ENCODE measurements around the gene KCNJ15.

The KCNJ15 gene

DNA sequence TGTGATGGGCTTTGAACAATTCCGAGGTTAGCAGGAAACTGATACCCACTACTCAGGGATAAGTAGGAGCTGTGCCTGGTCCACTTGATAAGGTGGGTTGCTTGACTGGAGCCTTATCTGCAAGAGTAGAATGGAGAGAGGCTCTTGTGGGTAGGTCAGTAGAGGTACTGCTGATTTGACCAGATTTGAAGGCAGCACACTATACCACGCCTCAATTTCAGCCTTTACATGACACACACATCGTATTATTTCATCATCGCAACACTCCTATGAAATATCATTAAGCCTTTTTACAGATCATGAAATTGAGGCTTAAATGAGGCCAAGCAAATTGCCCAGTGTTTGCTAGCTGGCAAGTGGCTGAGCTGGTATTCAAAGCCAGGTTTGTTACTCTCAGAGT, 69.6 kb downstream of the KCNJ15 start:
- H3K4me3 ChIP-seq (replicated peaks; ENCODE audit: low read depth, low read length), result no peak overlapping the region
- TF ChIP-seq, protein P1, sequence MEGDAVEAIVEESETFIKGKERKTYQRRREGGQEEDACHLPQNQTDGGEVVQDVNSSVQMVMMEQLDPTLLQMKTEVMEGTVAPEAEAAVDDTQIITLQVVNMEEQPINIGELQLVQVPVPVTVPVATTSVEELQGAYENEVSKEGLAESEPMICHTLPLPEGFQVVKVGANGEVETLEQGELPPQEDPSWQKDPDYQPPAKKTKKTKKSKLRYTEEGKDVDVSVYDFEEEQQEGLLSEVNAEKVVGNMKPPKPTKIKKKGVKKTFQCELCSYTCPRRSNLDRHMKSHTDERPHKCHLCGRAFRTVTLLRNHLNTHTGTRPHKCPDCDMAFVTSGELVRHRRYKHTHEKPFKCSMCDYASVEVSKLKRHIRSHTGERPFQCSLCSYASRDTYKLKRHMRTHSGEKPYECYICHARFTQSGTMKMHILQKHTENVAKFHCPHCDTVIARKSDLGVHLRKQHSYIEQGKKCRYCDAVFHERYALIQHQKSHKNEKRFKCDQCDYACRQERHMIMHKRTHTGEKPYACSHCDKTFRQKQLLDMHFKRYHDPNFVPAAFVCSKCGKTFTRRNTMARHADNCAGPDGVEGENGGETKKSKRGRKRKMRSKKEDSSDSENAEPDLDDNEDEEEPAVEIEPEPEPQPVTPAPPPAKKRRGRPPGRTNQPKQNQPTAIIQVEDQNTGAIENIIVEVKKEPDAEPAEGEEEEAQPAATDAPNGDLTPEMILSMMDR (IDR thresholded peaks at IDR 0.05; ENCODE audit: low read length, missing control alignments), result no peak
- no peak for DNase-seq (ENCODE audit: low read depth)

DNA sequence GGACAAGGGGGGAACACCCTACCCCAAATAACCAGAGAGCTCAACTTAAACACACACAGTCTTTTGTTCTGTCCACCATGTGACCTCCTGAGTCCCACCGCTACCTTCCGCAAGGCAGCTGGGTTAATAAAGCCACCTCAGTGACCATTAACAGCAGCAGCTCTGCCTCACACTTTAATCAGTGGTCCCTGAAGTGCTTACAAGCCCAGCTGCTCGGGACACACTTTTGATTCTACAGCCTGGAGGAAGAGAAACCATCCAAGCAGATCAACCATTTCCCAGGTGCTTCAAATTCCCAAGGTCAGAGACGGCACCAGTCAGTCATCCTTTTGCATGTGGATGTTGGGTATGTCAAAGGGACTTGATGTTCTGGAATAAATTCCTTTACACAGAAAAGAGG, 70.1 kb downstream of the KCNJ15 start:
- DNase-seq (ENCODE audit: low read depth), result no peak
- no peak overlapping the region for H3K4me3 ChIP-seq (replicated peaks; ENCODE audit: low read depth, low read length)
- TF ChIP-seq, protein P1 (IDR thresholded peaks at IDR 0.05; ENCODE audit: low read length, missing control alignments), result no peak

DNA sequence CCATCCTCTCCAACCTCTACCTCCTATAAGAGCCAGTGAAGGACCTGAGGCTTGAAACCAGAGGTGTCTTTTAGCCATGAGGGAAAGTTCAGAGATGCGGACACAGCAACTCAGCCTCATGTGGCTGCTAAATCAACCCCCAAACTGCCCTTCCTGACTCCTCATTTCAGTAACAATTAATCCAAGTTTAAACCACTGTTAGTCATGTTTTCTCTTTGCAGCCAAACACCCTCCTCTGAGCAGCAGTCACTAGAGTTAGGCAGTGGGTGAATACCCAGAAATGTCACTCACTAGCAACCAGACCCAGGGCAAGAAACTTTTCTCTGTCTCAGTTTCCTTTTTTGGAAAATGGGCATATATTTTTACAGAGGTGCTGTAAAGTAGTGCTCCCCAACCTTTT, 71.2 kb downstream of the KCNJ15 start:
- DNase-seq (ENCODE audit: low read depth), result no peak
- TF ChIP-seq, protein P1 (IDR thresholded peaks at IDR 0.05; ENCODE audit: low read length, missing control alignments), result no peak
- H3K4me3 ChIP-seq (replicated peaks; ENCODE audit: low read depth, low read length), result no peak overlapping the region

DNA sequence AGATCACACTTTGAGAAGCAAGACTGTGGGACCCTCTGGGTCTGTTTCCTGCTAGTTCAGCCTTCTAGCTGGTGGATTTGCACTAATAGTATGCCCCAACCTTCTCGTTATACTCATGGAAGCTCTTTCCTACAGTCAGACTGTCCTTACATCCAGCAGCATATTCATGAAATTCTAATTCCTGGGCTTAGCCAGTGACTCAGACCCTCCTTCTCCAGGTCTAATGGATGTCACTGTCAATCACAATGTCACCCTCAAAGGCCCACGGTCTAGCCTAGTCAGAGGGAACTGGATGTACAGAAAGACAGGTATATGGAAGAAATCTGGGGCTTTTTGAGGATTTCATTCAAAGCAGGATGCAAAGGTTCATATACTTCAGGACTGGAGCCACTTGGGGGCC, 72.4 kb downstream of the KCNJ15 start:
- TF ChIP-seq, protein P1 (IDR thresholded peaks at IDR 0.05; ENCODE audit: low read length, missing control alignments), result no peak
- no peak for DNase-seq (ENCODE audit: low read depth)
- H3K4me3 ChIP-seq (replicated peaks; ENCODE audit: low read depth, low read length), result no peak overlapping the region

DNA sequence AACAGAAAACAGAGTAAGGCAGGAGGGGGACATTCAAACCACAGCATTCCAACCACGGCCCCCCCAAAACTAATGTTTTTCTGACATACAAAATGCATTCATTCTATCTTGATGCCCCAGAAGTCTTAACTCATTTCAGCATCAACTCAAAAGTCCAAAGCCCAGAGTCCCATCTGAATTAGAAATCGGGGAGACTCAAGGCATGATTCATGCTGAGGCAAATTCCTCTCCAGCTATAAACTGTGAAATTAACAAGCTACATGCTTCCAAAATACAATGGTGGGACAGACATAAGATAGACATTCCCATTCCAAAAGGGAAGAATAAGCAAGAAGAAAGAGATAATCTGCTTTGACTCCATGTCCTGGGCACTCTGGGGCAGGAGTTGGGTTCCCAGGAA, 73.9 kb downstream of the KCNJ15 start:
- H3K4me3 ChIP-seq (replicated peaks; ENCODE audit: low read depth, low read length), result no peak overlapping the region
- no peak for DNase-seq (ENCODE audit: low read depth)
- TF ChIP-seq, protein P1 (IDR thresholded peaks at IDR 0.05; ENCODE audit: low read length, missing control alignments), result no peak

DNA sequence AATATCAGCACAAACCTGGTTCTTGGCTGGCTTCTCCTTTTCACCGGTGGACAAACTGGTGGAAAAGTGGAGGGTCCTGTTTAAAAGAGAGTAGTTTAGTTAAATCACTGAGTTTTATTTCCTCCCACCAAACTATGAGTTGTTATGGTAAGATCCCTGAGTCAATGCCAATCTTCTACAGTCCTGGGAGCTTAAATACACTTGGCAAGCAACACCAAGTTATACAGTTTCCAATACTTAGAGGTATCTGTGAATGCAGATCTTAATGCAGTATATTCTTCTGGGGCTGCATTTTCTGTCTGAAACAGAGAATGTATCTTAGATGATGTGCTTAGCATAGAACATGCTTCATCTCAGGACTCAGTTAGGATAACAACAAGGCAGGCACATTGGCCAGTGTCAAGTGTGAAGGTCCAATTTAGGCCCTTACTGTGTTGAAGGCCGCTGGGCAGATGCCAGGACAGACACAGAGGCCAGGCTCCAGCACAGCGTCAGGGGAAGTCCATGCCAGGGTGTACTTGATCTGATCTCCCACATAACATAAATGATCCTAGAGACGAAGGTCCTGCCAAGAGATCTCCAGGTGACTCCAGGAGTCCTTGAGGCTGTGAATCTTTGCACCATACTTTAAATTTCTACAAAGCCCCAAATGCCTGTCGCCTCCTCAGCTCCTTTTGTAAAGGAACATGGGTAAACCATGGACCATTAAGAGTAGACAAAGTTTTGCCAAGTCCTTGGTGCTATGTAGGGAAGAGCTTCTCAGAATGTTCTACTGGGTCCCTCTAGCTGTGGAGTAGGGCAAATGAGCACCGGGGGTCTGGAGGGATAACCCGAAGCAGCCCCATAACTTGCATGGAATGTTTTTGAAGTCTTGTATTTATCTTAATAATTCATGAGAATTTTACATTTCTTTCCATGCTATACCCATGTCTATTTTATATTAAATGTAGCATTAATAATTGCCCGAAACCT, 76.8 kb downstream of the KCNJ15 start:
- no peak overlapping the region for H3K4me3 ChIP-seq (replicated peaks; ENCODE audit: low read depth, low read length)
- DNase-seq (ENCODE audit: low read depth), result peak; percentile 59
- TF ChIP-seq, protein P1 (IDR thresholded peaks at IDR 0.05; ENCODE audit: low read length, missing control alignments), result peak; percentile 56

Data from fibroblast of pulmonary artery (primary cell).